ENCODE data around the gene KLLN. TPM values are rescaled to one million over a fixed set of nuclear protein-coding genes. Genes with fewer than 3 reads are reported as not detected.
A peak's percentile ranks its signal among the peaks of the same experiment; 100 is the strongest.

The KLLN gene
- total and polyA plus RNA-seq, 2 of the 8 experiments (the other 6 are each of a cell fraction or from before 2014, with no cell fraction given) = 0.24 to 0.73 TPM

DNA sequence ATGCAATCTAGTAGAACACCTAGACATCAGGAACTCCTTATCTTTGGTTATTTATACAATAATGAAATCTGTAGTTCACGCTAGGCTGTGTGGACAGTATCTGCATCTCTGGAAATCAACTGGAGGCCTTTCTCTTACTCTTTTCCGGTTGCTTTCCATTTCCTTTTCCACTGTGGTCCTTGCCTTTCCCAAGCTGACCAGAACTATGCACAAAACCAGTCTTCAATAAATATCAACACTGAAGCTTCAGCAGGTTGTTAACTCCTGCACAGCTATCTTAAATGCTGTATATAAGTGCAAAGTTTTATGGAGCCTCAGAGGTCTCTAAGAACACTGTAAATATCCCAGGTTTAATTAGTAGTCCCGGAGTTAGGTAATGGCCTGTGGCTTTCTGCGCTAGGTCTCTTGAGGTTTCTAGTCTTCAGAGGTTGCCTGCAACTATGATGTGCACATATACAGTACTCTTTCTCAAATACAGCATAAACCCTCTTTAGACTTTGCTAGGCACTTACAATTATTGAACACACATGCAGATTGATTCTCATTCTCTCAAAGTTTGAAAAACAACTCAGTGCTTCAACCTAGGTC is 2.4 kb downstream of the KLLN start:
- H4K91ac ChIP-seq (replicated peaks; ENCODE audit: insufficient read length, low read length) = no peak overlapping the region
- no peak for TF ChIP-seq TAF7 (optimal IDR thresholded peaks at IDR 0.05; ENCODE audit: borderline replicate concordance, low read depth, low read length)
- no peak for TF ChIP-seq CBX5 (IDR thresholded peaks at IDR 0.05; ENCODE audit: low read depth, low read length)
- TF ChIP-seq CTCF (IDR thresholded peaks at IDR 0.05; ENCODE audit: control extremely low read depth in 1 of 3, insufficient read depth in 1 of 3, low read depth in 1 of 3, low read length in 3 of 3) = no peak
- no peak for TF ChIP-seq RAD21 (IDR thresholded peaks at IDR 0.05 in 1 of 2, conservative IDR thresholded peaks at IDR 0.05 in 1 of 2; ENCODE audit: low read depth in 2 of 2, low read length in 2 of 2)
- TF ChIP-seq SP2 (IDR thresholded peaks at IDR 0.05; ENCODE audit: low read length) = no peak
- no peak for TF ChIP-seq TCF12 (IDR thresholded peaks at IDR 0.05; ENCODE audit: low read depth, low read length)
- TF ChIP-seq MAFK (IDR thresholded peaks at IDR 0.05; ENCODE audit: low read depth, low read length) = no peak
- TF ChIP-seq ZNF274 (IDR thresholded peaks at IDR 0.05; ENCODE audit: borderline replicate concordance, extremely low read depth, low read length) = no peak
- TF ChIP-seq BCL11A (IDR thresholded peaks at IDR 0.05; ENCODE audit: low read depth in 2 of 2, low read length in 2 of 2) = no peak
- no peak for TF ChIP-seq SIX5 (IDR thresholded peaks at IDR 0.05; ENCODE audit: low read depth, low read length)

More for the DNA sequence above, 2.4 kb downstream of the KLLN start:
- 96% methylated on average over 4 of the region's 4 CpGs; no CpG with 5 or more reads in 1 of the 2 experiments for WGBS, 2 experiments (ENCODE audit: extremely low coverage in 1 of 2, insufficient coverage in 1 of 2, insufficient read length in 1 of 2, insufficient replicate concordance in 2 of 2, low coverage in 1 of 2, low lambda C conversion rate in 2 of 2, missing lambda C conversion rate in 1 of 2)
- peaks cover 18% of the 10 kb centered on the region in 2 experiments for H3K79me2 ChIP-seq (ENCODE audit: control insufficient read depth in 1 of 2, insufficient read depth in 2 of 2, low read length in 2 of 2)
- H3K4me2 ChIP-seq (ENCODE audit: insufficient read depth in 1 of 2, low read depth in 2 of 2, low read length in 2 of 2) = peak overlapping the region; percentile 78 to 98; a peak in 3 of 4 replicates
- H2BK5ac ChIP-seq (ENCODE audit: low read depth, low read length) = no peak overlapping the region
- no peak overlapping the region for H3K18ac ChIP-seq (ENCODE audit: extremely low read depth, low read length)
- H3K9me3 ChIP-seq (ENCODE audit: insufficient read depth in 2 of 2, low read depth in 1 of 2, low read length in 1 of 2) = no peaks in the 10 kb centered on the region
- H2BK120ac ChIP-seq (replicated peaks; ENCODE audit: low read depth, low read length) = no peak overlapping the region
- peaks cover 24% of the 10 kb centered on the region for H3K23me2 ChIP-seq (ENCODE audit: low read depth, low read length)
- no peak overlapping the region for H3K14ac ChIP-seq (ENCODE audit: insufficient read length)
- H3K9ac ChIP-seq (replicated peaks in 1 of 4; ENCODE audit: extremely low read depth in 1 of 4, low read depth in 3 of 4, low read length in 3 of 4) = 0 out of 7 replicates have a peak overlapping the region, but pooled peaks of 1 of the 4 experiments have one; percentile 71
- no peak overlapping the region for H2BK20ac ChIP-seq (ENCODE audit: low read length)
- no peak overlapping the region for H2BK12ac ChIP-seq (ENCODE audit: low read depth, low read length)
- FAIRE-seq (no peak), DNase-seq (ENCODE audit: low read depth in 1 of 2, low spot score in 2 of 2) (no peak)
- H4K20me1 ChIP-seq (replicated peaks in 1 of 2; ENCODE audit: control insufficient read depth in 1 of 2, insufficient read depth in 2 of 2, low read length in 2 of 2) = peaks cover 10 to 11% of the 10 kb centered on the region in 2 experiments
- no peak overlapping the region for H2BK15ac ChIP-seq (ENCODE audit: low read length)
- H3K23ac ChIP-seq (ENCODE audit: insufficient read length) = no peak overlapping the region
- no peak overlapping the region; the same call in 1 of the 2 replicates for H2AFZ ChIP-seq (ENCODE audit: low read length)
- H3K56ac ChIP-seq (replicated peaks; ENCODE audit: insufficient read length, low read depth, low read length) = no peak overlapping the region
- H3K4me1 ChIP-seq (replicated peaks in 1 of 4; ENCODE audit: control insufficient read depth in 3 of 4, insufficient read depth in 4 of 4, low read length in 3 of 4) = peaks cover 0 to 3% (median 1%) of the 10 kb centered on the region in 4 experiments; a peak in 4 of 7 replicates
- ChIA-PET CTCF (ENCODE audit: partially characterized antibody) (interaction anchor here (0.5 to 3.8 kb wide), 8 partner anchors 10 to 692 kb away, joined by 3 to 19 read pairs (median 4); no protein-coding TSS in a partner anchor), POLR2A (ENCODE audit: partially characterized antibody) (interaction anchor here (0.6 to 4.4 kb wide), 18 partner anchors 13 to 722 kb away, joined by 3 to 24 read pairs (median 4); partner anchors contain the start of genes ATAD1 and RNLS)
- no peaks in the 10 kb centered on the region for H3K27me3 ChIP-seq (replicated peaks in 1 of 4; ENCODE audit: control insufficient read depth in 3 of 4, extremely low read depth in 1 of 4, insufficient read depth in 3 of 4, low read length in 3 of 4)
- no peak overlapping the region for H2AK5ac ChIP-seq (ENCODE audit: low read depth, low read length)
- H3K79me1 ChIP-seq (ENCODE audit: low read depth, low read length) = no peaks in the 10 kb centered on the region
- no peak overlapping the region for H3K27ac ChIP-seq (ENCODE audit: low read depth, low read length)
- no peaks in the 10 kb centered on the region for H3K36me3 ChIP-seq (ENCODE audit: control insufficient read depth in 2 of 4, insufficient read depth in 4 of 4, low read length in 3 of 4)
- H3K4me3 ChIP-seq (ENCODE audit: extremely low read depth in 1 of 4, insufficient read depth in 2 of 4, low read depth in 3 of 4, low read length in 4 of 4) = peak overlapping the region; percentile 83 to 96 (median 90); a peak in 6 of 8 replicates
- H4K8ac ChIP-seq (ENCODE audit: extremely low read depth, insufficient read depth, low read length) = no peak overlapping the region
- no peak overlapping the region for H4K5ac ChIP-seq (ENCODE audit: insufficient read length, low read depth, low read length)
- H3K4ac ChIP-seq (replicated peaks; ENCODE audit: insufficient read length, low read depth, low read length) = no peak overlapping the region
